Measurements from ENCODE around the gene COG3.

GRCh38 chr13:45542878-45543277, 78.1 kb downstream of the COG3 start:
- TF ChIP-seq CTCF (IDR thresholded peaks at IDR 0.05 in 8 of 11, conservative IDR thresholded peaks at IDR 0.05 in 3 of 11), result no peak
- TF ChIP-seq POLR2AphosphoS5 (IDR thresholded peaks at IDR 0.05), result no peak
